HL-60 (cell line): ENCODE measurements around the gene LRSAM1.

Experiments
- CTCF ChIP-seq: IDR thresholded peaks from one replicate; pipeline ENCODE4 v1.5.1; 2011; ENCODE audit warnings: low read length, control low read depth, inconsistent platforms; ENCODE audit not compliant: insufficient read depth
- GABPA ChIP-seq: IDR thresholded peaks from 2 replicates; pipeline ENCODE4 v1.6.1; 2012; ENCODE audit warnings: low read depth
- POLR2AphosphoS5 ChIP-seq: IDR thresholded peaks from 2 replicates; pipeline ENCODE4 v1.6.1; 2012; ENCODE audit warnings: low read depth

GRCh38 chr9:127529671-127530070 is 78.4 kb downstream of the LRSAM1 start:
- no peak for TF ChIP-seq GABPA
- no peak for TF ChIP-seq CTCF
- no peak for TF ChIP-seq POLR2AphosphoS5
